RWPE1 (cell line): Measurements from ENCODE around the gene LNPEP.

Source experiments
- CTCF ChIA-PET: fragments of 350-600 bp; sonication (Branson Sonifier 250); formaldehyde crosslinking; extraction: SDS; loops from one replicate; lab custom pipeline; 2021; lab: Yijun Ruan, JAX
- POLR2A ChIA-PET: fragments of 400-600 bp; formaldehyde crosslinking; extraction: SDS; loops from one replicate; lab custom pipeline; 2020; ENCODE audit warnings: antibody characterized with exemption; ENCODE audit not compliant: low non-redundant PET; lab: Yijun Ruan, JAX
- DNase-seq: peaks from one replicate; pipeline ENCODE4 v3.0.0; 2012; ENCODE audit warnings: low spot score
- H3K27ac ChIP-seq: fragments of 450-650 bp; 2 replicates; pipeline ENCODE4 v1.5.1; 2017
- TF ChIP-seq, protein P1 (sequence below): fragments of 450-650 bp; conservative IDR thresholded peaks from 2 replicates; pipeline ENCODE4 v1.5.1; 2017; ENCODE audit warnings: low read depth, mild to moderate bottlenecking

LNPEP gene

DNA sequence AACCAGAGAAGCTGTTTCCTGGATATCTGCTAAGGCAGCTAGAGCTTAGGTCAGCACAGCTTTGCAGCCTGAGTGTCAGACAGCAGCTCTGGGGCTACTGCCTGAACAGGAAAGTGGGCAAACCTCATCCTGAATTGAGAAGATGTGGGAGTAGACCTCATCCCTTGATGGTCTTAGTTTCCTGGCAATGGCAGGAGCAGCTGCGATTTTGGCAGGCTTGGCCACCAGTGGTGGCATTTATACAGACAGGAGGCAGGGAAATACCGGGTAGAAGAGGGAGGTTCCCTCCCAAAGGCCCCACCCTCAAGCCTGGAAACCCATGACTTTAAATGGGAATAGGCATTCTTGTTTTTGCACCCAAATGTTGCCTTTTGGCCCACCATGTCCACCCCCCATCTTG, 136.8 kb downstream of the LNPEP start:
- TF ChIP-seq, protein P1, sequence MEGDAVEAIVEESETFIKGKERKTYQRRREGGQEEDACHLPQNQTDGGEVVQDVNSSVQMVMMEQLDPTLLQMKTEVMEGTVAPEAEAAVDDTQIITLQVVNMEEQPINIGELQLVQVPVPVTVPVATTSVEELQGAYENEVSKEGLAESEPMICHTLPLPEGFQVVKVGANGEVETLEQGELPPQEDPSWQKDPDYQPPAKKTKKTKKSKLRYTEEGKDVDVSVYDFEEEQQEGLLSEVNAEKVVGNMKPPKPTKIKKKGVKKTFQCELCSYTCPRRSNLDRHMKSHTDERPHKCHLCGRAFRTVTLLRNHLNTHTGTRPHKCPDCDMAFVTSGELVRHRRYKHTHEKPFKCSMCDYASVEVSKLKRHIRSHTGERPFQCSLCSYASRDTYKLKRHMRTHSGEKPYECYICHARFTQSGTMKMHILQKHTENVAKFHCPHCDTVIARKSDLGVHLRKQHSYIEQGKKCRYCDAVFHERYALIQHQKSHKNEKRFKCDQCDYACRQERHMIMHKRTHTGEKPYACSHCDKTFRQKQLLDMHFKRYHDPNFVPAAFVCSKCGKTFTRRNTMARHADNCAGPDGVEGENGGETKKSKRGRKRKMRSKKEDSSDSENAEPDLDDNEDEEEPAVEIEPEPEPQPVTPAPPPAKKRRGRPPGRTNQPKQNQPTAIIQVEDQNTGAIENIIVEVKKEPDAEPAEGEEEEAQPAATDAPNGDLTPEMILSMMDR = no peak
- CTCF ChIA-PET = no interaction called here
- no peak overlapping the region for H3K27ac ChIP-seq
- no peak for DNase-seq
- POLR2A ChIA-PET = no interaction called here

DNA sequence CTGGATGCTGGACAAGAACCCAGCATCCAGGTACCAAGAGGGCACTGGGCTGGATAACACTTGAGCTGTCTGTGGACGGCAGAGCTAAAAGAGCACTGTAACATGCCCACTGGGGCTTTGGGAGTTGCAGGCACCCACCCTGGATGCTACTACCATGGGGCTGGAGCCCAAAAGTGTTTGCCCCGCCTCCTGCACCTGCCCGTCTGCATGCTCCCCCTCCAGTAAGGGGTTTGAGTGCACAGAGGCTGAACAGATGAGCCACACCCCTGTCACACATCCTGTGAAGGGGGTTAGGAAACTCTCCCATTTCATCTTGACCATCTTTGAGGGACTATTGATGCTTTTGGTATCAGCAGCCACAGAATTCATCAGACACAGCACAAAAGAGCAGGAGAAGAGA, 137.5 kb downstream of the LNPEP start:
- CTCF ChIA-PET = no interaction called here
- no peak overlapping the region for H3K27ac ChIP-seq
- TF ChIP-seq, protein P1 = no peak
- POLR2A ChIA-PET = no interaction called here
- DNase-seq = no peak

DNA sequence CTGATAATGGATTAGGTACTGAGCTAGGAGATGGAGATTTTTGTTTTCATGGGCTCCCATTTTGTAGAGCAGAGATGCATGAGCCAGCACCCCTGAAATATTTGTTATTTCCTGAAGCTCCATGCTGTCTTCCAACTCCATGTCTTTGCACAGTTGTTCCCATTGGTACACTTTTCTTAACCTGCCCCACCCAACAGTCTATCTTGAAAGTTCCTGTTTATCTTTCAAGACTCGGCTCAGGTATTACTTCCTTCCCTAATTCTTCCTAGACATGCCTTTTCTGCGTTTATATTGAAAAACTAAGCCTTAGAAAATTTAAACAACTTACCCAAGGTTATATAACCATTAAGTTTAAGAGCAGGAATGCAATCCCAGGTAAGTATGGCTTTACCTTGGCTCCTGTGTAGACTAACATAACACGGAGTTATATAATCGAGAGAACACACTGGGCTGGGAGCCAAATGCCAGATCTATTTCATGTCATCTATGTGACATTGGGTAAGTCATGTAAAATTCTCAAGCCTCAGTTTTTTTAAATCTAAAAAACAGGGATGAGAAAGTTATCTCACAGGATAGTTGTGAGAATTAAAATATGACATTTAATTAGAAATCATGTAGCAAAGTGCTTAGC, 139.1 kb downstream of the LNPEP start:
- POLR2A ChIA-PET = no interaction called here
- no peak for DNase-seq
- CTCF ChIA-PET = no interaction called here
- TF ChIP-seq, protein P1 = no peak
- H3K27ac ChIP-seq = no peak overlapping the region

DNA sequence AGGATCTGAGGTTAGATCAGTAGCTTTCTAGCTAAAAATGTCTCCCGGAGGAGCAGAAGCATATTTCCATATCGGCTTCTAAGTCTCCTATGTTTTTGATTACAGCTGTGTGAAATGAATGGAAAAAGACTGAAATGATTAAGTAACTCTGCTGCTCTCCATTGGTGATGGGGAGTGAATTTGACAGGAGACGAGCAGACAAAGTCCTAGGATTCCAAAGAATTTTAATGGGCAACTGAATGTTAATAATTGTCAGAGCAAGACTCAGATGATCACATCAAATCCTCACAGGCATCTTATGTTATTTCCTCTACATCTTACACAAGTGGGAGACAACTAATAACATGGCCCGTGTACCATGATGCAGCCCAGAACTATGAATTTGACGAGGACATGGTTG, 139.8 kb downstream of the LNPEP start:
- CTCF ChIA-PET = no interaction called here
- H3K27ac ChIP-seq = no peak overlapping the region
- POLR2A ChIA-PET = no interaction called here
- no peak for DNase-seq
- TF ChIP-seq, protein P1 = no peak

DNA sequence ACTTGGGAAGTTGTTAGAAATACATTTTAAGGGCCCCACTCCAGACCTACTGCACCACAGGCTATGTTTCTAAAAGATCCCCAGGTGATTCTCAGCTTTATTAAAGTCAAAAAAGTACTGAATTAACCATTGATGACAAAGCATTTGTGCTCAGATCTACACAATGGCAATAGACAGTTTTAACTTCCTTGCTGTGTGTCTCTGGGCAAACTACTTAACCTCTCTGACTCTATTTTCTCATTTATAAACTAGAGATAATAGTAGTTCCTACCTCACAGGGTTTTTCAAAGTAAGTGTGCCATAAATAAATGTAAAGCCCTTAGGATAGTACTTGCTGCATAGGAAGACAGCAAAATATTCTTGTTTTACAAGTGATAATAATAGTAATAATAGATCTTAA, 140.2 kb downstream of the LNPEP start:
- no peak for DNase-seq
- ChIA-PET POLR2A (no interaction called here), CTCF (no interaction called here)
- TF ChIP-seq, protein P1 = no peak
- H3K27ac ChIP-seq = no peak overlapping the region

DNA sequence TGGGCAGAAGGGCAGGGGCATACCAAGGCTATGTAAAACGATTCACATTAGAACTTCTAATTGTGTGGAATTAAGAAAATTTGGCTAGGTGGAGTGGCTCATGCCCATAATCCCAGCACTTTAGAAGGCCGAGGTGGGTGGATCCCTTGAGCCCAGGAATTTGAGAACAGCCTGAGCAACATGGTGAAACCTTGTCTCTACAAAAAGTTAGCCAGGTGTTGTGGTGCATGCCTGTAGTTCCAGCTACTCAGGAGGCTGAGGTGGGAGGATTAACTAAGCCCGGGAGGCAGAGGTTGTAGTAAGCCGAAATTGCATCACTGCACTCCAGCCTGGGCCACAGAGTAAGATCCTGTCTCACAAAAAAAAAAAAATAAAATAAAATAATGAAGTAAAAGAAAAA, 141.4 kb downstream of the LNPEP start:
- TF ChIP-seq, protein P1 = no peak
- no peak overlapping the region for H3K27ac ChIP-seq
- DNase-seq = no peak
- CTCF ChIA-PET = no interaction called here
- POLR2A ChIA-PET = no interaction called here
